K562 (cell line): ENCODE data around the gene ZFAND6. TPM values are rescaled to one million over a fixed set of nuclear protein-coding genes. Genes with fewer than 3 reads are reported as not detected.
A peak's percentile ranks its signal among the peaks of the same experiment; 100 is the strongest.

ENCODE experiments used
- ATAC-seq: fragments of 200-7000 bp; cut with Tn5 transposase; 3 replicates; pipeline ENCODE4 v1.9.1; 2020; ENCODE audit warnings: moderate library complexity
- Bru-seq: library from RNA; stranded (reverse); fragments of 400-500 nt; gene quantifications from one replicate; lab custom pipeline; 2021; lab: Mats Ljungman, UMichigan
- BruChase-seq, 2 experiments: library from RNA; stranded (reverse); fragments of 400-500 nt; gene quantifications; one replicate each; lab custom pipeline; 2021; lab: Mats Ljungman, UMichigan
- BruUV-seq: library from RNA; stranded (reverse); fragments of 400-500 nt; replicated peaks from 2 replicates; lab custom pipeline; 2021; lab: Mats Ljungman, UMichigan
- CTCF ChIA-PET: fragments of 300-600 bp; formaldehyde crosslinking; extraction: SDS; loops from one replicate; lab custom pipeline; 2021; ENCODE audit warnings: low intra/inter-chr PET ratio; lab: Yijun Ruan, JAX
- POLR2A ChIA-PET: fragments of 300-600, 350-650 bp; sonication (Branson Sonifier 250); formaldehyde crosslinking; extraction: SDS; loops from one replicate; lab custom pipeline; 2021; ENCODE audit warnings: antibody characterized with exemption, inconsistent platforms; lab: Yijun Ruan, JAX
- DNase-seq, 4 experiments: peaks; one replicate each; pipeline versions ENCODE4 v3.0.0 to v3.0.0-alpha.2; 2011 to 2018; ENCODE audit warnings: low spot score in 3 of 4, mixed read lengths in 3 of 4; ENCODE audit errors: extremely low read depth in 1 of 4
- FAIRE-seq: peaks from 2 replicates; lab custom pipeline; 2011; peaks lifted over from hg19 to GRCh38; lab: Jason Lieb, UNC
- H2AFZ ChIP-seq: 2 replicates; pipeline ENCODE4 v1.6.0; 2011; ENCODE audit warnings: low read depth, low read length, control low read depth, inconsistent platforms
- H3K27ac ChIP-seq: fragments of 200-600 bp; 3 replicates; pipeline ENCODE4 v1.8.0; 2011; ENCODE audit warnings: low read depth, mild to moderate bottlenecking, control low read depth, inconsistent platforms, low read length, moderate library complexity, mixed read lengths; ENCODE audit errors: extremely low read depth
- H3K27me3 ChIP-seq, 2 experiments: fragments of 300-600 bp in 1 of 2; 2 replicates in 1 of 2; 3 replicates in 1 of 2; pipeline versions ENCODE4 v1.6.0 to v1.8.0; 2011; ENCODE audit warnings: inconsistent platforms in 2 of 2, low read length in 2 of 2, mild to moderate bottlenecking in 1 of 2, mixed read lengths in 1 of 2, moderate library complexity in 1 of 2; ENCODE audit not compliant: control insufficient read depth in 2 of 2, insufficient read depth in 2 of 2
- H3K36me3 ChIP-seq: fragments of 300-600 bp; 3 replicates; pipeline ENCODE4 v1.8.0; 2011; ENCODE audit warnings: mild to moderate bottlenecking, low read length, inconsistent platforms; ENCODE audit not compliant: control insufficient read depth, insufficient read depth
- H3K4me1 ChIP-seq, 2 experiments: fragments of 200-600 bp in 1 of 2; replicated peaks in 1 of 2; 2 replicates in 1 of 2; 3 replicates in 1 of 2; pipeline versions ENCODE4 v1.5.1 to v1.8.0; 2011; ENCODE audit warnings: inconsistent platforms in 2 of 2, low read length in 2 of 2, mild to moderate bottlenecking in 1 of 2, mixed read lengths in 1 of 2, moderate library complexity in 1 of 2; ENCODE audit not compliant: control insufficient read depth in 2 of 2, insufficient read depth in 2 of 2
- H3K4me2 ChIP-seq: 2 replicates; pipeline ENCODE4 v1.6.1; 2011; ENCODE audit warnings: low read length, control low read depth, inconsistent platforms, mixed read lengths; ENCODE audit not compliant: insufficient read depth
- H3K4me3 ChIP-seq: fragments of 200-600 bp; sonication (generic), shearing (Covaris generic); 2 replicates; pipeline ENCODE4 v1.5.1; 2016; ENCODE audit warnings: control low read depth, inconsistent platforms
- H3K79me2 ChIP-seq: fragments of 200-600 bp; 3 replicates; pipeline ENCODE4 v1.8.0; 2011; ENCODE audit warnings: low read length, inconsistent platforms; ENCODE audit not compliant: control insufficient read depth, insufficient read depth
- H3K9ac ChIP-seq, 2 experiments: 2 replicates each; pipeline versions ENCODE4 v1.6.0 to v1.6.1; 2011; ENCODE audit warnings: low read depth in 2 of 2, low read length in 2 of 2, control low read depth in 1 of 2, inconsistent platforms in 1 of 2, mild to moderate bottlenecking in 1 of 2, mixed read lengths in 1 of 2; ENCODE audit not compliant: insufficient read depth in 1 of 2
- H3K9me1 ChIP-seq: one replicate; pipeline ENCODE4 v1.6.0; 2011; ENCODE audit warnings: inconsistent platforms, mild to moderate bottlenecking, low read length, moderate library complexity; ENCODE audit not compliant: control insufficient read depth, insufficient read depth
- H3K9me3 ChIP-seq: replicated peaks from 2 replicates; pipeline ENCODE4 v1.5.1; 2011; ENCODE audit warnings: low read depth, low read length, inconsistent platforms; ENCODE audit not compliant: control insufficient read depth, insufficient read depth
- H4K20me1 ChIP-seq: replicated peaks from 2 replicates; pipeline ENCODE4 v1.6.1; 2011; ENCODE audit warnings: low read length, inconsistent platforms, mixed read lengths; ENCODE audit not compliant: control insufficient read depth, insufficient read depth
- EWSR1 ChIP-seq: fragments of 450-650 bp; IDR thresholded peaks from 2 replicates; pipeline ENCODE4 v1.6.1; 2018; ENCODE audit warnings: borderline replicate concordance, mild to moderate bottlenecking, low read depth, moderate library complexity; ENCODE audit not compliant: partially characterized antibody
- NR2C2 ChIP-seq, 2 experiments: fragments of 200-800 bp in 1 of 2; sonication (Bioruptor generic) in 1 of 2; sonication (generic) in 1 of 2; formaldehyde crosslinking in 1 of 2; IDR thresholded peaks; 2 replicates each; pipeline versions ENCODE4 v1.6.1 to v1.8.0; 2016 to 2022; ENCODE audit warnings: mild to moderate bottlenecking in 1 of 2, missing compliant biosample characterization in 1 of 2, missing genetic modification characterization in 1 of 2, missing genetic modification reagents in 1 of 2
- PRDM10 ChIP-seq: fragments of 450-650 bp; IDR thresholded peaks from 2 replicates; pipeline ENCODE4 v1.6.1; 2018; ENCODE audit not compliant: partially characterized antibody
- PREB ChIP-seq: sonication (generic); formaldehyde crosslinking; IDR thresholded peaks from 2 replicates; pipeline ENCODE4 v1.8.1; 2023; ENCODE audit warnings: mild to moderate bottlenecking, missing genetic modification reagents
- RCOR1 ChIP-seq, 2 experiments: IDR thresholded peaks; 2 replicates each; pipeline ENCODE4 v1.6.1; 2012; ENCODE audit warnings: low read depth in 2 of 2, low read length in 2 of 2, borderline replicate concordance in 1 of 2, improper control_type of control experiment in 1 of 2
- TAF7 ChIP-seq: fragments of 450-650 bp; IDR thresholded peaks from 2 replicates; pipeline ENCODE4 v1.6.1; 2016; ENCODE audit warnings: missing genetic modification characterization, missing compliant biosample characterization
- TEAD2 ChIP-seq: fragments of 450-650 bp; IDR thresholded peaks from 2 replicates; pipeline ENCODE4 v1.6.1; 2016; ENCODE audit warnings: missing genetic modification characterization, control low read depth, missing compliant biosample characterization
- WGBS: fragments of 100-300 bp; shearing (Covaris generic); methylation state at CpG from one replicate; pipeline ENCODE4 v1.1.6; 2016; ENCODE audit warnings: low coverage, mixed read lengths; ENCODE audit not compliant: insufficient coverage; ENCODE audit errors: missing lambda C conversion rate; 5-methylcytosine and 5-hydroxymethylcytosine counted together
- in situ Hi-C: fragments of 300-500 bp; cut with MboI; formaldehyde crosslinking; loops from 4 replicates; pipeline ENCODE4 v1.15.0; 2018; ENCODE audit warnings: inconsistent platforms, mixed read lengths
- intact Hi-C: fragments of 100-400 bp; cut with micrococcal nuclease; formaldehyde crosslinking; loops from 2 replicates; pipeline ENCODE4 v1.14.2; 2022
- long read RNA-seq, 3 experiments: library from polyadenylated mRNA in 2 of 3; library from RNA in 1 of 3; unstranded in 2 of 3; stranded (forward) in 1 of 3; transcript quantifications; one replicate each; pipeline ENCODE4 v2.0.0, GENCODE V29; 2019 to 2022
- polyA minus RNA-seq, 3 experiments: library from RNA; depleted of rRNA, polyadenylated mRNA; stranded (reverse); fragments of >200 nt; gene quantifications; 2 replicates each; pipeline ENCODE4 v1.2.3, GENCODE V29; 2011
- polyA plus RNA-seq, 8 experiments: library from polyadenylated mRNA; depleted of rRNA in 4 of 8; stranded (reverse) in 5 of 8; unstranded in 3 of 8; fragments of >200 nt; fragmentation: Nextera tagmentation in 2 of 8; fragmentation: Illumina TruSeq in 1 of 8; extraction: Ambion mirVana in 2 of 8; extraction: Trizol in 1 of 8; gene quantifications; 2 replicates each; pipeline versions ENCODE4 v1.2.1 to v1.2.3, GENCODE V29; 2011 to 2014; ENCODE audit warnings: inconsistent platforms in 1 of 8, missing spikeins in 1 of 8
- total RNA-seq, 7 experiments: library from RNA; depleted of rRNA in 6 of 7; stranded (reverse); fragments of >200 nt in 6 of 7; fragmentation: Illumina TruSeq in 2 of 7; extraction: Trizol in 2 of 7; gene quantifications; 2 replicates each; pipeline versions ENCODE4 v1.2.1 to v1.2.3, GENCODE V29; 2011 to 2021; ENCODE audit warnings: low replicate concordance in 1 of 7

The ZFAND6 gene
- 51.9 and 140 TPM in 2 replicates for total RNA-seq (2011; cell fraction: chromatin; rRNA removed; ENCODE audit: low replicate concordance)
- total RNA-seq (2011; cell fraction: nucleolus; rRNA removed), result 35.2 and 52.0 TPM in 2 replicates
- total RNA-seq (2011; cell fraction: nucleoplasm; rRNA removed), result 123 and 192 TPM in 2 replicates
- 99.5 and 142 TPM in 2 replicates for total RNA-seq (2014; rRNA removed)
- 88.7 and 105 TPM in 2 replicates for total RNA-seq (2014; rRNA removed; fragmentation: Illumina TruSeq; extraction: Trizol)
- 90.3 TPM in 2 replicates for total RNA-seq (2015; rRNA removed; fragmentation: Illumina TruSeq; extraction: Trizol)
- 53.9 and 58.7 TPM in 2 replicates for total RNA-seq (2021)
- 206 and 207 TPM in 2 replicates for polyA plus RNA-seq (2011; rRNA removed)
- 120 and 168 TPM in 2 replicates for polyA plus RNA-seq (2011; cell fraction: cytosol; rRNA removed)
- 64.7 and 97.9 TPM in 2 replicates for polyA plus RNA-seq (2011; cell fraction: nucleus; rRNA removed)
- 64.3 and 76.6 TPM in 2 replicates for polyA plus RNA-seq (2012)
- 86.1 and 92.2 TPM in 2 replicates for polyA plus RNA-seq (2014; fragmentation: Illumina TruSeq; extraction: Trizol)
- 10 to 100 TPM; 82.1 to 93.8 TPM for polyA plus RNA-seq (2014; fragmentation: Nextera tagmentation; extraction: Ambion mirVana)
- polyA plus RNA-seq (2014; rRNA removed), result 88.9 and 113 TPM in 2 replicates
- polyA minus RNA-seq (2011; rRNA and poly(A)+ RNA removed), result 145 and 181 TPM in 2 replicates
- 69.8 and 79.2 TPM in 2 replicates for polyA minus RNA-seq (2011; cell fraction: cytosol; rRNA and poly(A)+ RNA removed)
- 39.3 and 63.2 TPM in 2 replicates for polyA minus RNA-seq (2011; cell fraction: nucleus; rRNA and poly(A)+ RNA removed)
- percentile 90 among the genes with signal in this experiment for Bru-seq, nascent RNA
- BruChase-seq, experiment 1, labeled RNA remaining after a 2-hour chase, result percentile 96 among the genes with signal in this experiment
- percentile 95 among the genes with signal in this experiment for BruChase-seq, experiment 2, labeled RNA remaining after a 6-hour chase
- long read RNA-seq, experiment 1, transcript ZFAND6-220 (6 exons, 891 nt), result major isoform, 82 of 167 reads
- long read RNA-seq, experiment 1, transcript ZFAND6-213 (6 exons, 1,446 nt), result minor isoform, 7 of 167 reads
- long read RNA-seq, experiment 1, transcript ZFAND6-201 (7 exons, 1,814 nt), result minor isoform, 8 of 167 reads
- long read RNA-seq, experiment 1, partial matches to known transcripts, result 34 of 167 reads
- long read RNA-seq, experiment 1, other reads (novel, unspliced or antisense), result 34 of 167 reads
- long read RNA-seq, experiment 2, transcript ZFAND6-220 (6 exons, 891 nt), result major isoform, 12 of 44 reads
- long read RNA-seq, experiment 2, partial matches to known transcripts, result 26 of 44 reads
- long read RNA-seq, experiment 2, other reads (novel, unspliced or antisense), result 6 of 44 reads
- long read RNA-seq, experiment 3, transcript ZFAND6-201 (7 exons, 1,814 nt), result minor isoform, 6 of 88 reads
- long read RNA-seq, experiment 3, transcript ZFAND6-213 (6 exons, 1,446 nt), result minor isoform, 7 of 88 reads
- long read RNA-seq, experiment 3, transcript ZFAND6-220 (6 exons, 891 nt), result major isoform, 45 of 88 reads
- long read RNA-seq, experiment 3, partial matches to known transcripts, result 8 of 88 reads
- long read RNA-seq, experiment 3, other reads (novel, unspliced or antisense), result 19 of 88 reads

GRCh38 chr15:80058851-80059785 is at the start of gene ZFAND6:
Gene ZFAND6 (plus strand): TSS chr15:80059676. CDS start chr15:80120345, 60,669 bp downstream.
- H3K36me3 ChIP-seq, result no peaks in the 10 kb centered on the region
- DNase-seq, result peak; percentile 92 to 96 (median 94)
- peak within 1 kb of the TSS; percentile 85 for H3K4me3 ChIP-seq
- peak; percentile 85 for FAIRE-seq
- 0 out of 2 replicates have a peak, but pooled peaks cover 5% of the 10 kb centered on the region for H4K20me1 ChIP-seq
- intact Hi-C loops, result loop anchor here (10.0 kb wide), 1 partner anchor 164 kb away; the partner anchor contains the start of gene MTHFS
- POLR2A ChIA-PET, result interaction anchor here (0.6 to 4.2 kb wide), 10 partner anchors 11 to 206 kb away, joined by 3 to 27 read pairs (median 3); no protein-coding TSS in a partner anchor
- peak; percentile 88 for ATAC-seq
- H3K9me3 ChIP-seq, result peaks cover 11% of the 10 kb centered on the region
- no peaks in the 10 kb centered on the region for H3K9me1 ChIP-seq
- peaks cover 43% of the 10 kb centered on the region for H3K79me2 ChIP-seq
- CTCF ChIA-PET, result no interaction called here
- WGBS, result 2% methylated on average over 47 of the region's 74 CpGs
- no peaks in the 10 kb centered on the region for H3K27me3 ChIP-seq
- H3K27ac ChIP-seq, result peak within 1 kb of the TSS; percentile 95
- peak within 1 kb of the TSS; percentile 97 for H2AFZ ChIP-seq
- peaks cover 8 to 9% of the 10 kb centered on the region in 2 experiments; a peak in 4 of 5 replicates for H3K4me1 ChIP-seq
- in situ Hi-C loops, result no loop called here
- peak within 1 kb of the TSS; percentile 91 to 96 for H3K9ac ChIP-seq
- TSS peak; percentile 80 for BruUV-seq
- H3K4me2 ChIP-seq, result peak within 1 kb of the TSS; percentile 98
- TF ChIP-seq PREB (no peak), TEAD2 (tag) (no peak), RCOR1 (IDR thresholded peaks at IDR 0.05; ENCODE audit: borderline replicate concordance in 1 of 2, low read depth in 2 of 2, low read length in 2 of 2) (peak in 1 of 2 experiments; percentile 75; a peak in 1 of 4 replicates), EWSR1 (no peak), TAF7 (tag) (no peak), NR2C2 (CRISPR knock-in tag; IDR thresholded peaks at IDR 0.05) (no peak), NR2C2 (tag; IDR thresholded peaks at IDR 0.05) (no peak), PRDM10 (peak; percentile 11)
